Stomach smooth muscle (tissue), 2 donors: ENCODE measurements around the gene ADGRF3.

Source experiments
- H3K27ac ChIP-seq: one replicate; pipeline ENCODE4 v1.7.0; 2013; ENCODE audit warnings: mild to moderate bottlenecking, low read length, inconsistent platforms
- H3K27me3 ChIP-seq, 2 donors: one replicate each; pipeline ENCODE4 v1.7.0; 2013; ENCODE audit warnings: low read length in 2 of 2; ENCODE audit not compliant: insufficient read depth in 2 of 2, control insufficient read depth in 1 of 2
- H3K36me3 ChIP-seq, 2 donors: one replicate each; pipeline ENCODE4 v1.7.0; 2013; ENCODE audit warnings: low read length in 2 of 2; ENCODE audit not compliant: control insufficient read depth in 2 of 2, insufficient read depth in 2 of 2
- H3K4me1 ChIP-seq: one replicate; pipeline ENCODE4 v1.7.0; 2013; ENCODE audit warnings: low read length; ENCODE audit not compliant: control insufficient read depth, insufficient read depth
- H3K4me3 ChIP-seq, 2 donors: one replicate each; pipeline ENCODE4 v1.7.0; 2013; ENCODE audit warnings: low read length in 2 of 2
- H3K9ac ChIP-seq, 2 donors: one replicate each; pipeline ENCODE4 v1.7.0; 2013; ENCODE audit warnings: low read length in 2 of 2, mild to moderate bottlenecking in 1 of 2
- H3K9me3 ChIP-seq, 2 donors: one replicate each; pipeline ENCODE4 v1.7.0; 2013; ENCODE audit warnings: low read length in 2 of 2; ENCODE audit not compliant: control insufficient read depth in 2 of 2
- donor health status: healthy.
- donor health status: Pancreatic carcinoma.

Gene ADGRF3

DNA sequence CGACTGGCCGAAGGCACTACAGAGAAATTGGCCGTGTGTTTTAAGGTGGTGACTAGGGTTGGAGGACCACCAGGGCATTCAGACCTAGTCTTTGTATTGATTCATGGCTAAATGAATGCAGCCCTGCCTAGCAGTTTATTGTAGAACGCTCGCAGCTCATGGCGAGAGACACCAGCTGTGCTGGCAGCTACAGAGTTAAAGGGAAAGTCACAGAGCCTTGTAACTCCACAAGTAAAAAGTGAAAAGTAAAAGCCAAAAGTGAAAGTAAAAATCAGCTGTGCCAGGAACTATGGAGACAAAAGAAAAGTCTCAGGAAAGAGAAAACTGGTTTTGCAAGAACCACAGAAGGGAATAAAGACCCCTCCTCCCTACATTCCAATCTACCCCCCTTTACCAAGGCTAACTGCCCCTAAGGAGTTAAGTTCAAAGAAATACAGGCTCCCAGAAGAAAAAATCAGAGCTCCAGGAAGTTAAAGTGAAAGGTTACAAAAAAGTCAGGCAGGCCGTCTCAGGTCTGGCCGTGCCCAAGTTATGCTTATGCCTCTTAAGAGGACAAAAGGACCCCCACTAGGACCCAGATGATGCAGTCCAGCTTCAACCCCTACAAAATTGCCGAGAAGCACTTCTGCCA is 47.0 kb downstream of the ADGRF3 start:
- peak overlapping the region; percentile 83 to 93 for H3K4me3 ChIP-seq
- H3K9ac ChIP-seq: peak overlapping the region; percentile 82 to 88
- H3K27me3 ChIP-seq: no peaks in the 10 kb centered on the region
- no peaks in the 10 kb centered on the region for H3K36me3 ChIP-seq
- H3K9me3 ChIP-seq: no peaks in the 10 kb centered on the region
- H3K4me1 ChIP-seq: peaks cover 18% of the 10 kb centered on the region
- H3K27ac ChIP-seq: peak overlapping the region; percentile 81

DNA sequence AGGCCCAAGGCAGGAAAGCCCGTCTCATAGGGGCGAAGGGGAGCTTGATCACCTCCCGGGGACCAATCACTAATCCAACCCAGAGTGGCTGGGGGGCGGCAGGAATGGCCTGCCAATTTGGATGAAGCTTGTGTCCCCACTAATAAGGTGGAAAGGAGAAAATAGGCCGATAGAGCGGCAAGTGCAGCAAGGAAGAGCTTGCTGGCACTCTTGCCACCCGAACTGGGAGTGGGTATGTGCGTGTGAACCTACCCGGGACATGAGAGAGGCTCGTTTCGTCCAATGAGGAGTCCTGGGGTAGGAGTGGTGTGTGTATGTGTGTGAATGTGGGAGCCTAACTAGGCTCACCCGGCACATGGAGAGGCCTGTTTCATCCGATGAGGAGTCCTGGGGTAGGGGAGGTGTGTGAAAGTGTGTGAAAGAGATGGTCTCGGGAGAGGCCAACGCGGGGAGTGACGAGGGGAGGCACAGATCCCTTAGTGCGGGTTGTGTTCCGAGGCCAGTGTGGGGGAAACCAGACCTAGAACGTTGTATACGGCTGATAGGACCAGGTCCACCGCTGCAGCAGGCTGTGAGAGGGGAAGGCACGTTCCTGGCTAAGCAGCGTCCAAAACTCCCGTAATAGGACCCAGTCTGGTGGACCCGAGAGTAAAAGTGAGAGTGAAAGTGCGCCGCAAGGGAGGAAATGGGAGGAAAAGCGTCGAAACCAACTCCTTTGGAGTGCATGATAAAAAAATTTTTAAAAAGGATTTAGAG is 47.8 kb downstream of the ADGRF3 start:
- Histone ChIP-seq H3K9me3 (no peaks in the 10 kb centered on the region), H3K36me3 (no peaks in the 10 kb centered on the region), H3K27me3 (no peaks in the 10 kb centered on the region), H3K9ac (peak overlapping the region; percentile 82 to 88), H3K4me3 (peak overlapping the region; percentile 83 to 93), H3K4me1 (peaks cover 18% of the 10 kb centered on the region), H3K27ac (peak overlapping the region; percentile 81)

DNA sequence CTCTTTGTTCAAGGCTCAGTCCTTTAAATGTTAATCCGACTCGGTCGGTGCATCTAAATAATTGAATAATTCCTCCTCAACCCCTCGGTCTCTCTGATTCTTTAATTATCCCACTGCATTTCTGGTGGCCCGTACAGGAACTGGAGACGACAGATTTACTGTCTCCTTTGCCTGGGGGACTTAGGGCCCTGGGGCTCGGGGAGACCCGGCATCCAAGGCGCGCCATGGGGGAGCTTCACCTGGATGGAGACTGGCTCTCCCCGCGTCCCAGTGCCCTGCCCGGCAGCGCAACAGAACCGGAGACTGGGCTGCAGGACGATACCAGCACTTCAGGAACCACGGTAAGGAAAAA is 48.3 kb downstream of the ADGRF3 start:
- H3K9ac ChIP-seq: peak overlapping the region; percentile 82 to 88
- peak overlapping the region; percentile 83 to 93 for H3K4me3 ChIP-seq
- peaks cover 18% of the 10 kb centered on the region for H3K4me1 ChIP-seq

DNA sequence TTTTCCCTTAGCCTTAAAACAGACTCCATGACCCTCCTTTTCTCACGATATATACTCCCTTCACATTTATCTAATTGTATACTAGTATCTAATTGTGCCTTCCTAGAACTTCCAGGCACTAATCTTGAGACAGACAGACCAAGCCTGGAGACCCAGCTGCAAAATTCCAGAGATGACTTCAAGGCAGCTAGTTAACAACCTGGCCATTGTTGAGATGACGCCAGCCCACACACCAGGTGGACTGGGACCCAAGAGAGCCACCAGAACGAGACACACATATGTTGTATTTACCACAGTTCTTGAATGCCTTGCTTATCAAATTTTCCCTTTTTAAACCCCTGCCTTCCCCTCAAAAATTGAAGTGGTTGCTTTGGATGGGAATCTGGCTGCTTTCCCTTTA is 49.5 kb downstream of the ADGRF3 start:
- Histone ChIP-seq H3K4me1 (peaks cover 18% of the 10 kb centered on the region), H3K9me3 (no peaks in the 10 kb centered on the region), H3K9ac (no peak overlapping the region), H3K36me3 (no peaks in the 10 kb centered on the region), H3K4me3 (no peak overlapping the region), H3K27me3 (no peaks in the 10 kb centered on the region), H3K27ac (no peak overlapping the region)

More for the DNA sequence above, 48.3 kb downstream of the ADGRF3 start:
- Histone ChIP-seq H3K36me3 (no peaks in the 10 kb centered on the region), H3K9me3 (no peaks in the 10 kb centered on the region), H3K27ac (peak overlapping the region; percentile 81), H3K27me3 (no peaks in the 10 kb centered on the region)

DNA sequence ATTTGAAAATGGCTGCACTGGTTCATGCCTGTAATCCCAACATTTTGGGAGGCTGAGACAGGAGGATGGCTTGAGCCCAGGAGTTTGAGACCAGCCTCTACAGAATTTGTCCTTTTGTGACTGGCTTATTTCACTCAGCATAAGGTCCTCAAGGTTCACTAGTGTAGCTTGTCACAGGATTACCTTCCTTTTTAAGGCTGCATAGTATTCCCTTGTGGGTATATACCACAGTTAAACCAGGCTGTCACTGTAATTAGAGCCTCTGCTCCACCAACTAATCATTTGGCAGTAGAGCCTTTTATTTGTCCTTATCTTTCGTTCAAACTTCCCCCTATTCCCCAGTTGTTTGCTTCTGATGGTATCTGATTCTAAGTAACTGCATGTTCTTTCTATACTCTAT is 51.1 kb downstream of the ADGRF3 start:
- H3K9ac ChIP-seq: no peak overlapping the region
- no peaks in the 10 kb centered on the region for H3K36me3 ChIP-seq
- H3K4me3 ChIP-seq: no peak overlapping the region
- no peak overlapping the region for H3K27ac ChIP-seq
- peaks cover 12% of the 10 kb centered on the region for H3K4me1 ChIP-seq
- no peaks in the 10 kb centered on the region for H3K27me3 ChIP-seq
- no peaks in the 10 kb centered on the region for H3K9me3 ChIP-seq

DNA sequence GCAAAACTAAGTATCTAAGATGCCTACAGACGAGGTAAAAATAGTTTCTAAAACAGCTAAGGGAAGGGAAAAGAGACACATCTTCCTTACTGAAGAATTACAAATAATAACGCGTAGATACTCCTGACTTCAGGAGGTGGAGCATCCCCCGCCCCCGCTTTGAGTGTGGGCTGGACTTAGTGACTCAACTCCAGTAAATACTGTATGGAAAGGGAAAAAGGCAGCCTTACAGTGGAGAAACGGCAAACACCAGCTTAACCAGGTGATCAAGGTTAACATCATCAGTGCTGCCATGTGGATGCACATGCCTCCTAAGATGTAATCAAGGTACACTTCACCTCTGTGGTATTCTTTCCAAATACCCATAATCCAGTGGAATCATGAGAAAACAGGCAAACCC is 53.9 kb downstream of the ADGRF3 start:
- H3K36me3 ChIP-seq: peaks cover 7 to 8% of the 10 kb centered on the region in 2 donors
- no peak overlapping the region for H3K9ac ChIP-seq
- H3K9me3 ChIP-seq: no peaks in the 10 kb centered on the region
- H3K27ac ChIP-seq: no peak overlapping the region
- no peaks in the 10 kb centered on the region for H3K4me1 ChIP-seq
- no peaks in the 10 kb centered on the region for H3K27me3 ChIP-seq
- no peak overlapping the region for H3K4me3 ChIP-seq

DNA sequence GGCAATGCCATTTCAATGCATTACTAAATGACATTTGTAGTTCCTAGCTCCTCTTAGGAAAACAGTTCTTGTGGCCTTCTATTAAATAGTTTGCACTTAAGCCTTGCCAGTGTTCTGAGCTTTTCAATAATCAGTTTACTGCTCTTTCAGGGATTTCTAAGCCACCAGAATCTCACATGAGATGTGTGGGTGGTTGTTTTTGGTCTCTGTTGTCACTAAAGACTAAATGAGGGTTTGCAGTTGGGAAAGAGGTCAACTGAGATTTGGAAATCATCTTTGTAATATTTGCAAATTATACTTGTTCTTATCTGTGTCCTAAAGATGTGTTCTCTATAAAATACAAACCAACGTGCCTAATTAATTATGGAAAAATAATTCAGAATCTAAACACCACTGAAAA is 56.6 kb downstream of the ADGRF3 start:
- Histone ChIP-seq H3K4me1 (no peaks in the 10 kb centered on the region), H3K9me3 (no peaks in the 10 kb centered on the region), H3K27ac (no peak overlapping the region), H3K27me3 (no peaks in the 10 kb centered on the region), H3K4me3 (no peak overlapping the region), H3K9ac (no peak overlapping the region), H3K36me3 (peaks cover 16 to 19% of the 10 kb centered on the region in 2 donors)

DNA sequence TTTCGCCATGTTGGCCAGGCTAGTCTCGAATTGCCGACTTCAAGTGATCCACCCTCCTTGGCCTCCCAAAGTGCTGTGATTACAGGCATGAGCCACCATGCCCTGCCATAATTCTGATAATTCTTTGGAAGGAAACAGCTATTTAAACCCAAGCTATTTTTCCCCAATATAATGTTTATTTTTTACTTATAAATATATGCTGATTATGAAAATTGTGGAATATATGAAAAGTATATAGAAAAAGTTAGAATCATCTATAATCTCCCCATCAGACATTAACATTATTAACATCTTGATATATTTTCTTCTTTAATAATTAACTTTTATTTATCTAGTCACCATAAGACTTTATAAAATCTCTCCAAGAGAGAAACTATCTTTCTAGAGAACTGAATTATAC is 60.7 kb downstream of the ADGRF3 start:
- Histone ChIP-seq H3K9ac (no peak overlapping the region), H3K4me3 (no peak overlapping the region), H3K4me1 (no peaks in the 10 kb centered on the region), H3K27me3 (no peaks in the 10 kb centered on the region), H3K27ac (no peak overlapping the region), H3K9me3 (no peaks in the 10 kb centered on the region), H3K36me3 (peaks cover 26 to 34% of the 10 kb centered on the region in 2 donors)

DNA sequence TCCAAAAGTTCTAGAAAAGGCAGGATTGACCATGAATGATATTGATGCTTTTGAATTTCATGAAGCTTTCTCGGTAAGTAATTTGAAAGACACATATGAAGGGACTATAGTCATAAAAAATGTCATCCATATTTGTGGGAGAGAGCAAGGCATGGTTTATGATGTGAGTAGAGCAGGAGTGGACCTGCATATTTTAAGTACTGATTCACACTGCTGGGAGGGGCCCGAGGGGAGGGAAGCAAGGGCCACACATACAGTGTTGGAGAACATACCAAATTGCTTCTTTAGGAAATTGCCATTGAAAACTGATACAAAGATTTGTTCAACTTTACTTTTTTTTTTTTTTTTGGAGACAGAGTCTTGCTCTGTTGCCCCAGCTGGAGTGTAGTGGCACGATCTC is 62.5 kb downstream of the ADGRF3 start:
- Histone ChIP-seq H3K9me3 (no peaks in the 10 kb centered on the region), H3K4me3 (no peak overlapping the region), H3K36me3 (peaks cover 29 to 40% of the 10 kb centered on the region in 2 donors), H3K4me1 (no peaks in the 10 kb centered on the region), H3K27ac (no peak overlapping the region), H3K9ac (no peak overlapping the region), H3K27me3 (no peaks in the 10 kb centered on the region)

DNA sequence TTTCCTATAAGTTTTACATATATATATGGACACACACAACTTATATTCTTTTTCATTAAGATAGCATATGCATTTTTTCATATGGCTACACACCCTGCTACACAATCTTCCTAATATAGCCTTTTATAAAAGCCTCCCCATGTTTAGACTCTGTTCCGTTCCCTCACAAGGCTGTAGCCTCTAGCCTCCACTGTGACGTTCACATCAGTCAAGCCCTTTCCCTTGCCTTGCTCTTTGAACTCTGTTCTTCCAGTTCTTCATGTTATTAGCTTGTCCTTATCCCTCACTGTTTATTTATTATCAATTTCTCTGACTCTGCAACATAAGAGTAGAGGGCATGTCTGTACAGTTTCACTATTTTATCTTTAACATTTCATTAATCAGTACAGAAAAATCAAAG is 63.0 kb downstream of the ADGRF3 start:
- Histone ChIP-seq H3K27ac (no peak overlapping the region), H3K27me3 (no peaks in the 10 kb centered on the region), H3K36me3 (peaks cover 34 to 42% of the 10 kb centered on the region in 2 donors), H3K4me3 (no peak overlapping the region), H3K9me3 (no peaks in the 10 kb centered on the region), H3K4me1 (no peaks in the 10 kb centered on the region), H3K9ac (no peak overlapping the region)

DNA sequence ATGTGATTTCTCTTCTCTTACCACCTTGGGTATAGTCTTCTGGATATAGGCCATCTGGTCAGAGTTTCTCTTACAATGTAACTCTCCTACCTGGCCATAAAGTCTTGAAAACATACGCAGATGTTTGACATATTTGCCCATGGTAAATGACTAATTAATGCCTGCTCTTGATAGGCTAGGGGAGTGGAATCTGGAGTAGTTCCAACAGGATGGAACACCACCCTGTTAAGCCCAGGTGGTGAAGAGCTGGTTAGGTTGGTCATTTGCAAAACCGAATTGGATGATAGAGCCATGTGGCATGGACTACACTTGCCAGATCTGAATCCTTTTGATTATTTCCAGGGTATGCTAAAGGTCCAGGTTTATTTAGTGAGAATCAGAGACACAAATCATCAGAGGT is 65.4 kb downstream of the ADGRF3 start:
- Histone ChIP-seq H3K9ac (no peak overlapping the region), H3K9me3 (no peaks in the 10 kb centered on the region)

More for the DNA sequence above, 65.4 kb downstream of the ADGRF3 start:
- H3K27ac ChIP-seq: no peak overlapping the region
- peaks cover 34 to 46% of the 10 kb centered on the region in 2 donors for H3K36me3 ChIP-seq
- H3K4me3 ChIP-seq: no peak overlapping the region
- H3K4me1 ChIP-seq: no peaks in the 10 kb centered on the region
- H3K27me3 ChIP-seq: no peaks in the 10 kb centered on the region
